ENCODE measurements around the gene TOX2. TPM values are rescaled to one million over a fixed set of nuclear protein-coding genes. Genes with fewer than 3 reads are reported as not detected.

The TOX2 gene
- total RNA-seq, 1 experiment from 2014 or later, result 1.7 TPM

GRCh38 chr20:44095831-44096230 lies 181.2 kb downstream of the TOX2 start:
- Histone ChIP-seq H3K23me2 (ENCODE audit: insufficient read length, low read depth, low read length, poor library complexity, severe bottlenecking) (no peaks in the 10 kb centered on the region), H3K4ac (ENCODE audit: low read depth, low read length) (no peak overlapping the region), H3K18ac (ENCODE audit: insufficient read length, low read depth, low read length) (no peak overlapping the region), H3K79me1 (ENCODE audit: insufficient read depth, low read depth, low read length, poor library complexity, severe bottlenecking) (no peaks in the 10 kb centered on the region), H2AFZ (ENCODE audit: low read length) (no peak overlapping the region), H2BK15ac (ENCODE audit: low read depth, low read length) (no peak overlapping the region), H3K4me1 (ENCODE audit: insufficient read depth, low read length) (no peaks in the 10 kb centered on the region), H3K9ac (ENCODE audit: extremely low read depth, insufficient read length, low read length) (no peak overlapping the region), H4K91ac (ENCODE audit: insufficient read length, low read depth, low read length) (no peak overlapping the region), H2BK20ac (ENCODE audit: low read depth, low read length, poor library complexity, severe bottlenecking) (no peak overlapping the region), H3K9me3 (ENCODE audit: control insufficient read depth, low read depth, low read length) (no peaks in the 10 kb centered on the region), H2AK5ac (ENCODE audit: insufficient read length, low read length) (no peak overlapping the region), H2BK5ac (ENCODE audit: insufficient read length, low read length) (no peak overlapping the region), H4K5ac (ENCODE audit: insufficient read length, low read depth, low read length) (no peak overlapping the region), H3K56ac (ENCODE audit: insufficient read length, low read depth, low read length) (no peak overlapping the region), H3T11ph (ENCODE audit: low read length) (no peak overlapping the region), H4K20me1 (ENCODE audit: control insufficient read depth, insufficient read depth, insufficient read length) (no peaks in the 10 kb centered on the region), H2BK120ac (ENCODE audit: low read depth, low read length, poor library complexity, severe bottlenecking) (no peak overlapping the region), H3K4me2 (ENCODE audit: insufficient read depth, insufficient read length, low read length) (no peak overlapping the region), H2BK12ac (ENCODE audit: insufficient read length, low read depth, low read length) (no peak overlapping the region), H3K79me2 (ENCODE audit: insufficient read depth, low read length) (no peaks in the 10 kb centered on the region), H3K23ac (ENCODE audit: insufficient read length, low read depth, low read length) (no peak overlapping the region), H3K14ac (ENCODE audit: insufficient read depth, low read length) (no peak overlapping the region), H3K27ac (ENCODE audit: insufficient read length, low read depth, low read length) (no peak overlapping the region), H3K27me3 (ENCODE audit: insufficient read depth, low read length) (no peaks in the 10 kb centered on the region), H4K8ac (replicated peaks; ENCODE audit: insufficient read length, low read depth, low read length) (no peak overlapping the region)
- H3K4me3 Mint-ChIP-seq, result no peak overlapping the region
- H3K4me1 Mint-ChIP-seq, result peaks cover 2 to 4% of the 10 kb centered on the region in 2 experiments; a peak in 3 of 4 replicates
- H3K27ac Mint-ChIP-seq, result no peak overlapping the region
- H3K27me3 Mint-ChIP-seq (ENCODE audit: low read depth), result no peaks in the 10 kb centered on the region
- no peak for TF ChIP-seq CTCF (conservative IDR thresholded peaks at IDR 0.05)
- H3K36me3 Mint-ChIP-seq (ENCODE audit: insufficient read depth in 1 of 3, low read depth in 3 of 3), result no peaks in the 10 kb centered on the region
- DNase-seq, result no peak
- WGBS (ENCODE audit: extremely low coverage, insufficient read length, low lambda C conversion rate), result no CpG with 5 or more reads among the region's 7 CpGs
- no peaks in the 10 kb centered on the region for H3K9me3 Mint-ChIP-seq
